Peyer's patch (tissue), 4 donors: ENCODE data around the gene SKI.

Experiments used
- CTCF ChIP-seq, 6 experiments: fragments of 450-650 bp in 4 of 6; fragments of 200-600 bp in 2 of 6; sonication (generic) in 1 of 6; IDR thresholded peaks; one replicate each; pipeline ENCODE4 v1.5.1; 2017 to 2019; ENCODE audit warnings: antibody characterized with exemption in 6 of 6, mild to moderate bottlenecking in 3 of 6, moderate library complexity in 1 of 6
- POLR2A ChIP-seq, 2 donors: fragments of 450-650 bp; IDR thresholded peaks; one replicate each; pipeline ENCODE4 v1.5.1; 2017; ENCODE audit warnings: antibody characterized with exemption in 2 of 2, mild to moderate bottlenecking in 2 of 2, moderate library complexity in 2 of 2

DNA sequence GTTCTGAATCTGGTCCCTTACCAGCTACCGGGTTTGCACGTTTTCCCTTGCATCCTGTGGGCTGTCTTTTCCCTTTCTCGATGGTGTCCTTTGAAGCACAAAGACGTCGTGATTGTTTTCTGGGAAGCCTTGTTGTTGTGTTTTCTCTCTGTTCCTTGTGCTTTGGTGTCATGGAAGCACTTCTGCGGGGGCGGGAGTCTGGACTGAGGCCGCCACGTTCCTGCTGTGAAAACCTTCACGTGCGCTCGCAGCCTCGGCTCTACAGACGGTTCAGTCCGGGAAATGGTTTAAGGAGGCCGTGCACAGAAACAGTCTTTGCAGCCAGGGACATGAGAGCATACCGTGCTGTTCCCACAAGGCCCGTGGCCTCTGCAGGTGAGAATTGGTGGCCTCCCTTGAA is 68.5 kb downstream of the SKI start:
- TF ChIP-seq POLR2A (IDR thresholded peaks at IDR 0.05) (no peak), CTCF (IDR thresholded peaks at IDR 0.05) (no peak)
